Epithelial cell of proximal tubule (primary cell): Measurements from ENCODE around the gene SEC61G. TPM values are rescaled to one million over a fixed set of nuclear protein-coding genes. Genes with fewer than 3 reads are reported as not detected.
A peak's percentile ranks its signal among the peaks of the same experiment; 100 is the strongest.

Experiments used
- DNase-seq: peaks from one replicate; pipeline ENCODE4 v3.0.0-alpha.2; 2011; ENCODE audit warnings: low read depth
- H3K4me3 ChIP-seq: 2 replicates; pipeline ENCODE4 v1.5.1; 2011; ENCODE audit warnings: low read depth, mild to moderate bottlenecking, low read length
- CTCF ChIP-seq: conservative IDR thresholded peaks from 2 replicates; pipeline ENCODE4 v1.5.1; 2012; ENCODE audit warnings: low read depth, mild to moderate bottlenecking, low read length
- total RNA-seq: library from RNA; depleted of rRNA; stranded (reverse); fragments of >200 nt; gene quantifications from 2 replicates; pipeline ENCODE4 v1.2.3, GENCODE V29; 2015

Gene SEC61G
- total RNA-seq, 1 donor from 2014 or later: 716 TPM

GRCh38 chr7:54711900-54712595, 47.0 kb downstream of the SEC61G start:
- TF ChIP-seq CTCF: no peak
- no peak overlapping the region for H3K4me3 ChIP-seq
- no peak for DNase-seq

- TF ChIP-seq CTCF: no peak
- H3K4me3 ChIP-seq: no peak overlapping the region
- no peak for DNase-seq
These were observed 49.7 kb downstream of the SEC61G start for GRCh38 chr7:54709283-54709682.

- no peak for TF ChIP-seq CTCF
- no peak overlapping the region for H3K4me3 ChIP-seq
- DNase-seq: peak; percentile 83
These were observed 53.6 kb downstream of the SEC61G start for GRCh38 chr7:54705436-54705835.

GRCh38 chr7:54704851-54705250, 54.2 kb downstream of the SEC61G start:
- no peak for TF ChIP-seq CTCF
- H3K4me3 ChIP-seq: no peak overlapping the region

More at GRCh38 chr7:54704851-54705250, 54.2 kb downstream of the SEC61G start:
- DNase-seq: no peak

Other genes with a start within 250 kb of the SEC61G start
- not detected in 2 replicates for gene VSTM2A, start 216.8 kb downstream of the SEC61G start, total RNA-seq